Neural cell (in vitro differentiated cells): ENCODE results near the gene NUDT1. TPM values are rescaled to one million over a fixed set of nuclear protein-coding genes. Genes with fewer than 3 reads are reported as not detected.

Experiments
- H2AFZ ChIP-seq: fragments of 200-600, 300-800 bp; sonication (generic), shearing (Covaris generic); 2 replicates; pipeline ENCODE4 v1.6.0; 2014; ENCODE audit warnings: low read depth, mild to moderate bottlenecking, antibody characterized with exemption, low read length, moderate library complexity
- H3F3A ChIP-seq: fragments of 200-600 bp; shearing (Covaris generic); 2 replicates; pipeline ENCODE4 v1.6.1; 2016; ENCODE audit warnings: mild to moderate bottlenecking, moderate library complexity, mixed read lengths, antibody characterized with exemption, low read length; ENCODE audit not compliant: insufficient read depth, poor library complexity, severe bottlenecking
- H3K27ac ChIP-seq: fragments of 200-600, 300-800 bp; sonication (generic), shearing (Covaris generic); 2 replicates; pipeline ENCODE4 v1.5.1; 2014; ENCODE audit warnings: mild to moderate bottlenecking, low read length, moderate library complexity
- H3K27me3 ChIP-seq: fragments of 300-800, 200-600 bp; sonication (generic), shearing (Covaris generic); 2 replicates; pipeline ENCODE4 v1.6.0; 2014; ENCODE audit warnings: mild to moderate bottlenecking, low read depth, low read length, moderate library complexity; ENCODE audit not compliant: insufficient read depth
- H3K36me3 ChIP-seq: fragments of 300-800, 200-600 bp; sonication (generic), shearing (Covaris generic); 2 replicates; pipeline ENCODE4 v1.5.1; 2014; ENCODE audit warnings: mild to moderate bottlenecking, antibody characterized with exemption, low read length, moderate library complexity; ENCODE audit not compliant: insufficient read depth
- H3K4me2 ChIP-seq: fragments of 300-800, 200-600 bp; sonication (generic), shearing (Covaris generic); 2 replicates; pipeline ENCODE4 v1.6.0; 2014; ENCODE audit warnings: mild to moderate bottlenecking, low read length
- H3K4me3 ChIP-seq: fragments of 300-800, 200-600 bp; sonication (generic), shearing (Covaris generic); 2 replicates; pipeline ENCODE4 v1.5.1; 2014; ENCODE audit warnings: mild to moderate bottlenecking, low read length, moderate library complexity
- H3K79me2 ChIP-seq: fragments of 200-600 bp; shearing (Covaris generic); replicated peaks from 2 replicates; pipeline ENCODE4 v1.6.0; 2014; ENCODE audit warnings: mild to moderate bottlenecking, low read length, moderate library complexity; ENCODE audit not compliant: insufficient read depth
- H3K9ac ChIP-seq: fragments of 300-800, 200-600 bp; sonication (generic), shearing (Covaris generic); 2 replicates; pipeline ENCODE4 v1.6.1; 2016; ENCODE audit warnings: mild to moderate bottlenecking, low read length, mixed read lengths
- H3K9me2 ChIP-seq: fragments of 200-600 bp; shearing (Covaris generic); 2 replicates; pipeline ENCODE4 v1.6.1; 2016; ENCODE audit warnings: mild to moderate bottlenecking, low read length, mixed read lengths; ENCODE audit not compliant: insufficient read depth
- H3K9me3 ChIP-seq: fragments of 200-600, 300-800 bp; sonication (generic), shearing (Covaris generic); 2 replicates; pipeline ENCODE4 v1.6.1; 2016; ENCODE audit warnings: mild to moderate bottlenecking, mixed run types, low read length, moderate library complexity, mixed read lengths
- H4K20me1 ChIP-seq: fragments of 200-600 bp; shearing (Covaris generic); 2 replicates; pipeline ENCODE4 v1.6.1; 2016; ENCODE audit warnings: mild to moderate bottlenecking, mixed run types; ENCODE audit not compliant: insufficient read depth
- EP300 ChIP-seq: fragments of 450-650 bp; conservative IDR thresholded peaks from 2 replicates; pipeline ENCODE4 v1.6.1; 2014; ENCODE audit warnings: antibody characterized with exemption, mild to moderate bottlenecking, moderate library complexity; ENCODE audit not compliant: poor library complexity, severe bottlenecking
- EZH2 ChIP-seq: fragments of 200-600, 300-800 bp; shearing (Covaris generic), sonication (generic); IDR thresholded peaks from 2 replicates; pipeline ENCODE4 v1.6.1; 2014; ENCODE audit warnings: antibody characterized with exemption, low read length, borderline replicate concordance, mild to moderate bottlenecking; ENCODE audit not compliant: insufficient read depth, poor library complexity, severe bottlenecking
- MXI1 ChIP-seq: fragments of 450-650 bp; conservative IDR thresholded peaks from 2 replicates; pipeline ENCODE4 v1.6.1; 2014; ENCODE audit warnings: antibody characterized with exemption, mild to moderate bottlenecking; ENCODE audit not compliant: poor library complexity, severe bottlenecking
- POLR2AphosphoS5 ChIP-seq: IDR thresholded peaks from 2 replicates; pipeline ENCODE4 v1.6.1; 2012
- RAD21 ChIP-seq: fragments of 450-650 bp; conservative IDR thresholded peaks from 2 replicates; pipeline ENCODE4 v1.6.1; 2014; ENCODE audit warnings: antibody characterized with exemption, mild to moderate bottlenecking, moderate library complexity
- SMC3 ChIP-seq: fragments of 450-650 bp; conservative IDR thresholded peaks from 2 replicates; pipeline ENCODE4 v1.6.1; 2014; ENCODE audit warnings: antibody characterized with exemption, mild to moderate bottlenecking, moderate library complexity; ENCODE audit not compliant: poor library complexity
- TAF1 ChIP-seq: IDR thresholded peaks from 2 replicates; pipeline ENCODE4 v1.6.1; 2012; ENCODE audit warnings: low read depth
- polyA plus RNA-seq: library from polyadenylated mRNA; depleted of rRNA; stranded (reverse); fragments of >200 nt; gene quantifications from 2 replicates; pipeline ENCODE4 v1.2.3, GENCODE V29; 2014
- TF ChIP-seq, protein P1 (sequence below): fragments of 450-650 bp; IDR thresholded peaks from 2 replicates; pipeline ENCODE4 v1.5.1; 2014; ENCODE audit warnings: antibody characterized with exemption, mild to moderate bottlenecking, moderate library complexity; ENCODE audit not compliant: poor library complexity, severe bottlenecking
- TF ChIP-seq, protein P2 (sequence below): IDR thresholded peaks from 2 replicates; pipeline ENCODE4 v1.6.1; 2012; ENCODE audit warnings: borderline replicate concordance

The NUDT1 gene
- polyA plus RNA-seq, 1 donor from 2014 or later = 67.8 TPM

DNA sequence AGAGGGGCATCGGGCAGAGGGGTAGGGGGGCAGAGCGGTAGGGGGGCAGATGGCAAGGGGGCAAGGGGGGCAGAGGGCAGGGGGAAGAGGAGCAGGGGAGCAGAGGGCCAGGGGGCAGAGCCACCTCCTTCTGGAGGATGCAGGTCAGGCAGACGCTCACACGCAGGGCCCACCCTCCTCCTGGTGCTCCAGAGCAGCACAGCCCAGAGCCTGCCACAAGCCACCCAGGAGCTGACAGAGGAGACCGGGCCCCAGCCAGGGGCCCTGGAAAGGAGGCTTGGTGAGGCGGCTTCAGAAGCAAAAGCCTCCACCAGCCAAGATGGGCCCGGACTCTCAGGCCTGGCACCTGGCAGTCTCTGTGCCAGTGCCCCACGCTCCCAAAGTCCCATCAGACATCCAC lies 22.4 kb upstream of the NUDT1 start:
- TF ChIP-seq TAF1 (no peak), EP300 (no peak), MXI1 (no peak), RAD21 (no peak), EZH2 (no peak), SMC3 (no peak), POLR2AphosphoS5 (no peak)
- TF ChIP-seq, protein P1, sequence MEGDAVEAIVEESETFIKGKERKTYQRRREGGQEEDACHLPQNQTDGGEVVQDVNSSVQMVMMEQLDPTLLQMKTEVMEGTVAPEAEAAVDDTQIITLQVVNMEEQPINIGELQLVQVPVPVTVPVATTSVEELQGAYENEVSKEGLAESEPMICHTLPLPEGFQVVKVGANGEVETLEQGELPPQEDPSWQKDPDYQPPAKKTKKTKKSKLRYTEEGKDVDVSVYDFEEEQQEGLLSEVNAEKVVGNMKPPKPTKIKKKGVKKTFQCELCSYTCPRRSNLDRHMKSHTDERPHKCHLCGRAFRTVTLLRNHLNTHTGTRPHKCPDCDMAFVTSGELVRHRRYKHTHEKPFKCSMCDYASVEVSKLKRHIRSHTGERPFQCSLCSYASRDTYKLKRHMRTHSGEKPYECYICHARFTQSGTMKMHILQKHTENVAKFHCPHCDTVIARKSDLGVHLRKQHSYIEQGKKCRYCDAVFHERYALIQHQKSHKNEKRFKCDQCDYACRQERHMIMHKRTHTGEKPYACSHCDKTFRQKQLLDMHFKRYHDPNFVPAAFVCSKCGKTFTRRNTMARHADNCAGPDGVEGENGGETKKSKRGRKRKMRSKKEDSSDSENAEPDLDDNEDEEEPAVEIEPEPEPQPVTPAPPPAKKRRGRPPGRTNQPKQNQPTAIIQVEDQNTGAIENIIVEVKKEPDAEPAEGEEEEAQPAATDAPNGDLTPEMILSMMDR = no peak
- TF ChIP-seq, protein P2, sequence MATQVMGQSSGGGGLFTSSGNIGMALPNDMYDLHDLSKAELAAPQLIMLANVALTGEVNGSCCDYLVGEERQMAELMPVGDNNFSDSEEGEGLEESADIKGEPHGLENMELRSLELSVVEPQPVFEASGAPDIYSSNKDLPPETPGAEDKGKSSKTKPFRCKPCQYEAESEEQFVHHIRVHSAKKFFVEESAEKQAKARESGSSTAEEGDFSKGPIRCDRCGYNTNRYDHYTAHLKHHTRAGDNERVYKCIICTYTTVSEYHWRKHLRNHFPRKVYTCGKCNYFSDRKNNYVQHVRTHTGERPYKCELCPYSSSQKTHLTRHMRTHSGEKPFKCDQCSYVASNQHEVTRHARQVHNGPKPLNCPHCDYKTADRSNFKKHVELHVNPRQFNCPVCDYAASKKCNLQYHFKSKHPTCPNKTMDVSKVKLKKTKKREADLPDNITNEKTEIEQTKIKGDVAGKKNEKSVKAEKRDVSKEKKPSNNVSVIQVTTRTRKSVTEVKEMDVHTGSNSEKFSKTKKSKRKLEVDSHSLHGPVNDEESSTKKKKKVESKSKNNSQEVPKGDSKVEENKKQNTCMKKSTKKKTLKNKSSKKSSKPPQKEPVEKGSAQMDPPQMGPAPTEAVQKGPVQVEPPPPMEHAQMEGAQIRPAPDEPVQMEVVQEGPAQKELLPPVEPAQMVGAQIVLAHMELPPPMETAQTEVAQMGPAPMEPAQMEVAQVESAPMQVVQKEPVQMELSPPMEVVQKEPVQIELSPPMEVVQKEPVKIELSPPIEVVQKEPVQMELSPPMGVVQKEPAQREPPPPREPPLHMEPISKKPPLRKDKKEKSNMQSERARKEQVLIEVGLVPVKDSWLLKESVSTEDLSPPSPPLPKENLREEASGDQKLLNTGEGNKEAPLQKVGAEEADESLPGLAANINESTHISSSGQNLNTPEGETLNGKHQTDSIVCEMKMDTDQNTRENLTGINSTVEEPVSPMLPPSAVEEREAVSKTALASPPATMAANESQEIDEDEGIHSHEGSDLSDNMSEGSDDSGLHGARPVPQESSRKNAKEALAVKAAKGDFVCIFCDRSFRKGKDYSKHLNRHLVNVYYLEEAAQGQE = no peak
- no peaks in the 10 kb centered on the region for H3K9me3 ChIP-seq
- H3K36me3 ChIP-seq = no peaks in the 10 kb centered on the region
- no peak overlapping the region for H3K4me3 ChIP-seq
- no peaks in the 10 kb centered on the region for H3K79me2 ChIP-seq
- H4K20me1 ChIP-seq = no peaks in the 10 kb centered on the region
- H3F3A ChIP-seq = no peaks in the 10 kb centered on the region
- no peak overlapping the region for H3K27ac ChIP-seq
- H3K9me2 ChIP-seq = no peaks in the 10 kb centered on the region
- H3K27me3 ChIP-seq = no peaks in the 10 kb centered on the region
- no peak overlapping the region for H3K9ac ChIP-seq
- H3K4me2 ChIP-seq = no peak overlapping the region
- H2AFZ ChIP-seq = no peak overlapping the region

DNA sequence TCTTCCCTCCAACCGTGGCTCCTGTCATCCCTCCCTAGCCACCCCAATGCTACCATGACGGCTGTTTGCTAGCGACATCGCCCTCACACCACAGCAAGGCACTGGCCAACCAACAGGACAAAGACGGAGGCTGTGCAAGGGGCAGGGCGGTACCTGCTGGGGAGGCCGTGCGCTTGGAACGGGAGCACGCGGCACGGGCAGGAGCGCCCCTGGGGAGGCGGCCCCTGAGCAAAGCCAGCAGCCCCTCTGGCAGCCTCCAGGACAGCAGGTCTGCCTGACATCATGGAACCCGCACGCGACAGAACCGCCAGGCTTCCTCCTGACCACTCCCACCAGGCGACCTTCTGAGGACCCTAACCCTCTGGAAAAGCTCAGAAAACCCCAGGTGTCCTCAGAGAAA lies 22.0 kb upstream of the NUDT1 start:
- H3K27me3 ChIP-seq = no peaks in the 10 kb centered on the region
- H3K9me3 ChIP-seq = no peaks in the 10 kb centered on the region
- H3K9me2 ChIP-seq = no peaks in the 10 kb centered on the region
- H3F3A ChIP-seq = no peaks in the 10 kb centered on the region
- no peak overlapping the region for H3K4me3 ChIP-seq
- H3K36me3 ChIP-seq = no peaks in the 10 kb centered on the region
- no peak overlapping the region for H3K27ac ChIP-seq
- H2AFZ ChIP-seq = no peak overlapping the region
- H3K9ac ChIP-seq = no peak overlapping the region
- no peak overlapping the region for H3K4me2 ChIP-seq
- no peaks in the 10 kb centered on the region for H4K20me1 ChIP-seq
- TF ChIP-seq, protein P2 = no peak
- TF ChIP-seq, protein P1 = no peak
- TF ChIP-seq MXI1 (no peak), SMC3 (no peak)
- no peaks in the 10 kb centered on the region for H3K79me2 ChIP-seq
